GM13977 (cell line): ENCODE results near the gene AGBL1.

Experiments
- DNase-seq: peaks from one replicate; pipeline ENCODE4 v3.0.0; 2012; ENCODE audit warnings: low spot score
- in situ Hi-C: fragments of 300-500 bp; cut with MboI; formaldehyde crosslinking; loops from one replicate; pipeline ENCODE4 v1.12.0; 2022; ENCODE audit warnings: low sequenced_read_pairs, low pct_unique_long_range_greater_than_20kb, mixed read lengths, inconsistent platforms; ENCODE audit not compliant: unreplicated experiment
- TF ChIP-seq, protein P1 (sequence below): IDR thresholded peaks from 2 replicates; pipeline ENCODE4 v1.5.1; 2012; ENCODE audit warnings: mild to moderate bottlenecking, control low read depth; ENCODE audit not compliant: insufficient read depth; ENCODE audit errors: extremely low read depth, missing control alignments

AGBL1 gene

DNA sequence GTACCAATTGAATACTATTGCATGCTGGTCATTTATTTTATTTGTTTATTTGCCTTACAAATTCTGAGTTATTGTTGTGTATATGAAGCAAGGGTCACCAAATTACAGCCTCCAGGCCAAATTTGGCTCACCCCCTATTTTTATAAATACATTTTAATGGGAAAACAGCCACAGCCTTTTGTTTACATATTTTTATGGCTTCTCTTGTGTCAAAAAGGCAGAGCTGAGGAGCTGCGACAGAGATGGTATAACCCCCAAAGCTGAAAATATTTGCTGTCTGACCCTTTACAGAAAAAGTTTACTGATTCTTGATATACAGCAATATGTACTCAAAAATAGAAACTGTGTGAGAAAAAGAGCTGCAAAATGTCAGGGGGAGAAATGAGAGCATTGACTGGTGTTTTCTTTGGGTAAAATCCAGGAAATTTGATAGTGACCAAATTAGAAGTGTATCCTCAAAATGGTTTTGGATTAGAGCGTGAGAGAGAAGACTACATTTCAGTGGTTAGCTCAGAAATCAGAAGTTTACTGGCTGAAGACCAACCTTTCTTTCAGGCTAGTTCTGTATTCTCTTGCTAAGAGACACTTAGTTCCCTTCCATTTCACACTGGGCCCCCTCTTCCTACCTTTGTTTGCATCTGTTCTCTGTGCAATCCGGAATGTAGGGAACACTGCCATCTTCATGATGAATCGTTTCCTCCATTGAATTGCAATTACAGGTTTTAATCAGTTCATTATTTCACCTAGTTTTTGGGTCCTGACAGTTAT is 757.8 kb downstream of the AGBL1 start:
- no peak for DNase-seq
- TF ChIP-seq, protein P1, sequence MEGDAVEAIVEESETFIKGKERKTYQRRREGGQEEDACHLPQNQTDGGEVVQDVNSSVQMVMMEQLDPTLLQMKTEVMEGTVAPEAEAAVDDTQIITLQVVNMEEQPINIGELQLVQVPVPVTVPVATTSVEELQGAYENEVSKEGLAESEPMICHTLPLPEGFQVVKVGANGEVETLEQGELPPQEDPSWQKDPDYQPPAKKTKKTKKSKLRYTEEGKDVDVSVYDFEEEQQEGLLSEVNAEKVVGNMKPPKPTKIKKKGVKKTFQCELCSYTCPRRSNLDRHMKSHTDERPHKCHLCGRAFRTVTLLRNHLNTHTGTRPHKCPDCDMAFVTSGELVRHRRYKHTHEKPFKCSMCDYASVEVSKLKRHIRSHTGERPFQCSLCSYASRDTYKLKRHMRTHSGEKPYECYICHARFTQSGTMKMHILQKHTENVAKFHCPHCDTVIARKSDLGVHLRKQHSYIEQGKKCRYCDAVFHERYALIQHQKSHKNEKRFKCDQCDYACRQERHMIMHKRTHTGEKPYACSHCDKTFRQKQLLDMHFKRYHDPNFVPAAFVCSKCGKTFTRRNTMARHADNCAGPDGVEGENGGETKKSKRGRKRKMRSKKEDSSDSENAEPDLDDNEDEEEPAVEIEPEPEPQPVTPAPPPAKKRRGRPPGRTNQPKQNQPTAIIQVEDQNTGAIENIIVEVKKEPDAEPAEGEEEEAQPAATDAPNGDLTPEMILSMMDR, result no peak
- in situ Hi-C loops, result no loop called here

DNA sequence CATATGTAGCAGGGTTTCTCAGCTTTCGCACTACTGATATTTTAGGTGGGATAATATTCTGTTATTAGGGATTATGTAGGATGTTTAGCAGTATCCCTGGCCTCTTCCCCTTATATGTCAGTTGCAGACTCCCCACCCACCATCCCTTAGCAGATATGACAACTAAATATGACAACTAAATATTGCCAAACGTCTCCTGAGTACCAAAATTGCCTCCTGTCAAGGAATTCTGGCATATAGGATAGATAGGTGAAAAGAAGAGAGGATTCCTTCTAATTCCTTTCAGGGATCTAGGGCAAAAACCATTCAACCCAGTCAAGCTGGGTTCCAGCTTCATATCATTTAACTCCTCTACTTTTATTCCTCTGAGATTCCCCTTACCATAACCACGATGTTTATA is 759.8 kb downstream of the AGBL1 start:
- in situ Hi-C loops, result no loop called here
- DNase-seq, result no peak
- TF ChIP-seq, protein P1, result no peak

DNA sequence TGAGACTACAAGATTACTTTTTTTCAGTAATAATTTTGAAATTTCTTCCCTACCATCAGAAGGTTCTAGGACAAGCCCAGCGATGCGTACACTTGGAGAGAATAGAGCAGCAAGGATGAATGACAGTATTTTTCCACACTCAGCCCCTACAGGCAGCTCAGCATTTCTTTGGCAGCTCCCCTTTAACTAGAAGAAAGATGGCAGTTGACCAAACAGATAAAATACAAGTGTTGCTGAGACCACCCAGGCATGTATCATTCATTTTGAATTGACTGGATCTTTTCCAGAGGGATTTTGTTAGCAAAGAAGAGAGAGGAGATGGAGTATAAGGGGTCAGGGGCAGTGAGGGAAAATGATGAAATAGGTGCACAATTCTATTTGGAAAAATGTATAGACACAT is 761.3 kb downstream of the AGBL1 start:
- DNase-seq, result no peak
- in situ Hi-C loops, result no loop called here
- TF ChIP-seq, protein P1, result no peak

DNA sequence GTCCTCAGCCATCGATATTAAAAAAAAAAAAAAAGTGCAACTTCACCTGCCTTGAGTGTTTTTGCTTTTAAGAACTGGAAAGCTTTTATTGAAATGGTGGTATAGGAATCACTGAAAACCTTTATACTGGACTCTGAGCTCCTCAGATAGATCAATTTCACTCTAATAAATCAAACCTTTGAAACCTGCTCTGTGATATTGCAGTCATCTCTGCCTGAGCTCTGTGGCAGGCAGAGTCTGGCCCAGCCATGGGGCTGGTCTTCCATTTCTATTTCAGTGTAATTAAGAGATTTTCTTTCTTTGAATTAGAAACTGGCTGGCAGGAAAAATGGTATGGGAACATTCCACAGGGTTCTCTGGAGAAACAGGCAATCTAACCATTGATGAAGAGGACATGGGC is 762.5 kb downstream of the AGBL1 start:
- no peak for DNase-seq
- in situ Hi-C loops, result no loop called here
- TF ChIP-seq, protein P1, result no peak

DNA sequence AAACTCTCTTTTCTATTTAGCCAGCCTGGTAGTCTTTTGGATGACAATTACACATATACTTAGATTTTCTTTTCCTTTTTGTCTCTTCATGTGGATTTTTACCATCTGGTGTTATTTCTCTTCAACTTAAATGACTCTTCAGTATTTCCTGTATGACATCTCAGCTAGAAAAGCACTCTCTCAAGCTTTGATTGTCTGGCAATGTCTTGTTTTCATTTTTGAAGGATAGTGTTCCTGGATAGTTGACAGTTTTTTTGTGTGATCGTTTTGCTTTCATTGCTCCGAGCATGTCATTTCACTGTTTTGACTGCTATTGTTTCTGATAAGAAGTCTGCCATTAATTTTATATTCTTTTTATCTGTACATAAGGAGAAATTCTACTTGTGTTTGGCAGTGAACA is 766.4 kb downstream of the AGBL1 start:
- in situ Hi-C loops, result no loop called here
- no peak for DNase-seq
- TF ChIP-seq, protein P1, result no peak

DNA sequence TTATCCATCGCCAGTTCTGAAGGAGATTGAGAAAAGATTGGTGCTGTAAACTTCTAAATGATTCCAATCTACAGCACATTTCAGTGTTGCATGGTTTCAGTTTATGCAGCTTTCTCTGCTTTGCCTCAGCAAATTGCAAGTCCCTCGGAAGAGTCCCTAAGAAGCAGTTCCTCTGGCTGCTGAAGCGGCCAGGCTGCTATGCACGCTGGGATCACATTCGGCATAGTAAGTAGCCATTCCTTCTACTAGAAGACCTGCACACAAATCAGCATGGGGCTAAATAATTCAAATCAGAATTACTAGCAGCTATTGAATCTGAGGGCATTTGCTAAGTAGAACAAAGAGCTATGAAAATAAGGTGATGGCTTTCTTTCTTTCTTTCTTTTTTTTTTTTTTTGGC is 769.5 kb downstream of the AGBL1 start:
- in situ Hi-C loops, result no loop called here
- TF ChIP-seq, protein P1, result no peak
- no peak for DNase-seq
